ENCODE results near the gene LRRC28. TPM values are rescaled to one million over a fixed set of nuclear protein-coding genes. Genes with fewer than 3 reads are reported as not detected.

Gene LRRC28
- total RNA-seq, 1 donor from 2014 or later, result 34.2 TPM

GRCh38 chr15:99407716-99408115 is 156.4 kb downstream of the LRRC28 start:
- no peak for TF ChIP-seq CTCF (IDR thresholded peaks at IDR 0.05; ENCODE audit: insufficient read depth, low read length, poor library complexity, severe bottlenecking)
- H3K4me3 ChIP-seq (ENCODE audit: low read depth, low read length), result no peak overlapping the region
- no peak for DNase-seq (ENCODE audit: low read depth)

GRCh38 chr15:99408236-99409096 is 157.2 kb downstream of the LRRC28 start:
- TF ChIP-seq CTCF (IDR thresholded peaks at IDR 0.05; ENCODE audit: insufficient read depth, low read length, poor library complexity, severe bottlenecking), result no peak
- no peaks in the 10 kb centered on the region for H3K27me3 ChIP-seq (ENCODE audit: control insufficient read depth, insufficient read depth, low read length)
- no peak for DNase-seq (ENCODE audit: low read depth)
- no peaks in the 10 kb centered on the region for H3K36me3 ChIP-seq (ENCODE audit: control insufficient read depth, insufficient read depth, low read length)
- no peak overlapping the region for H3K4me3 ChIP-seq (ENCODE audit: low read depth, low read length)

More at GRCh38 chr15:99407716-99408115, 156.4 kb downstream of the LRRC28 start:
- Histone ChIP-seq H3K27me3 (ENCODE audit: control insufficient read depth, insufficient read depth, low read length) (no peaks in the 10 kb centered on the region), H3K36me3 (ENCODE audit: control insufficient read depth, insufficient read depth, low read length) (no peaks in the 10 kb centered on the region)

GRCh38 chr15:99409097-99409473 is 157.8 kb downstream of the LRRC28 start:
- TF ChIP-seq CTCF (IDR thresholded peaks at IDR 0.05; ENCODE audit: insufficient read depth, low read length, poor library complexity, severe bottlenecking), result peak; percentile 75
- no peak for DNase-seq (ENCODE audit: low read depth)

GRCh38 chr15:99409560-99409959 is 158.3 kb downstream of the LRRC28 start:
- Histone ChIP-seq H3K4me3 (ENCODE audit: low read depth, low read length) (no peak overlapping the region), H3K27me3 (ENCODE audit: control insufficient read depth, insufficient read depth, low read length) (no peaks in the 10 kb centered on the region), H3K36me3 (ENCODE audit: control insufficient read depth, insufficient read depth, low read length) (no peaks in the 10 kb centered on the region)
- DNase-seq (ENCODE audit: low read depth), result no peak
- TF ChIP-seq CTCF (IDR thresholded peaks at IDR 0.05; ENCODE audit: insufficient read depth, low read length, poor library complexity, severe bottlenecking), result no peak

More at GRCh38 chr15:99409097-99409473, 157.8 kb downstream of the LRRC28 start:
- Histone ChIP-seq H3K36me3 (ENCODE audit: control insufficient read depth, insufficient read depth, low read length) (no peaks in the 10 kb centered on the region), H3K4me3 (ENCODE audit: low read depth, low read length) (no peak overlapping the region), H3K27me3 (ENCODE audit: control insufficient read depth, insufficient read depth, low read length) (no peaks in the 10 kb centered on the region)

DNA sequence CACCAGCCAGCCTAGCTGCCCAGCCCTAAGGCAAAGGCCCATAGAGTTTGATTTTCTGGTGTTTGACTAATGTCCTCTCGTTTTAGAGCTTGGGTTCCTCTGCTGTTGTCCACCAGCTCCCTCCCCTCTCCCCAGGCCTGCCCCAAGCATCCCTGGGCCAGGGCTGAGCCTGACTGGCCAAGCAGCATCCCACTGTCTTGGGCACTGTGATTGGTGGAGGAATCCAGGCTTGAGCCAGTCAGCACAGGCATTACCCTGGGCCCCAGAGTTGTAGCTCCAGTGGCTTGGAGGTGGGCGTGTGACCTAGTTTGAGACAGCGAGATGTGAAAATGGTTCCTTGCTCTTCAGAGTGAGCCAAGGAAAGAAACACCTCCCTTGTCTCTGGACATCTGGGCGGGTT is 159.2 kb downstream of the LRRC28 start:
- no peaks in the 10 kb centered on the region for H3K36me3 ChIP-seq (ENCODE audit: control insufficient read depth, insufficient read depth, low read length)
- H3K27me3 ChIP-seq (ENCODE audit: control insufficient read depth, insufficient read depth, low read length), result no peaks in the 10 kb centered on the region
- DNase-seq (ENCODE audit: low read depth), result no peak
- no peak for TF ChIP-seq CTCF (IDR thresholded peaks at IDR 0.05; ENCODE audit: insufficient read depth, low read length, poor library complexity, severe bottlenecking)
- no peak overlapping the region for H3K4me3 ChIP-seq (ENCODE audit: low read depth, low read length)
